MCF 10A (cell line): ENCODE results near the gene ACOXL. TPM values are rescaled to one million over a fixed set of nuclear protein-coding genes. Genes with fewer than 3 reads are reported as not detected.
"Not testable (repeated sequence)": the region's sequence is repeated elsewhere in the genome, so short reads cannot be mapped to it uniquely, and the experiment has no call there.

Experiments used
- BruUV-seq: library from RNA; stranded (reverse); fragments of 400-500 nt; replicated peaks from 2 replicates; lab custom pipeline; 2021; lab: Mats Ljungman, UMichigan
- CTCF ChIA-PET: fragments of 300-600 bp; sonication (Branson Sonifier 250); formaldehyde crosslinking; extraction: SDS; loops from one replicate; lab custom pipeline; 2021; ENCODE audit warnings: antibody characterized with exemption, inconsistent platforms; lab: Yijun Ruan, JAX
- POLR2A ChIA-PET: fragments of 300-600, 350-650 bp; sonication (Branson Sonifier 250); formaldehyde crosslinking; extraction: SDS; loops from one replicate; lab custom pipeline; 2020; ENCODE audit warnings: antibody characterized with exemption, inconsistent platforms; lab: Yijun Ruan, JAX
- DNase-seq: peaks from one replicate; pipeline ENCODE4 v3.0.0-alpha.2; 2018; ENCODE audit not compliant: unreplicated experiment
- H3K27ac Mint-ChIP-seq: one replicate; pipeline ENCODE4 v1.8.0; 2022; ENCODE audit warnings: mild to moderate bottlenecking, low read depth, mixed read lengths; ENCODE audit not compliant: unreplicated experiment
- H3K27me3 Mint-ChIP-seq: one replicate; pipeline ENCODE4 v1.8.0; 2022; ENCODE audit warnings: mixed read lengths; ENCODE audit not compliant: insufficient read depth, unreplicated experiment
- H3K36me3 Mint-ChIP-seq: one replicate; pipeline ENCODE4 v1.8.0; 2022; ENCODE audit warnings: mild to moderate bottlenecking, moderate library complexity, mixed read lengths; ENCODE audit not compliant: insufficient read depth, unreplicated experiment
- H3K4me1 Mint-ChIP-seq: one replicate; pipeline ENCODE4 v1.8.0; 2022; ENCODE audit warnings: mixed read lengths; ENCODE audit not compliant: insufficient read depth, unreplicated experiment
- H3K4me3 Mint-ChIP-seq: one replicate; pipeline ENCODE4 v1.8.0; 2022; ENCODE audit warnings: mild to moderate bottlenecking, moderate library complexity, mixed read lengths; ENCODE audit not compliant: unreplicated experiment
- H3K9me3 Mint-ChIP-seq: one replicate; pipeline ENCODE4 v1.8.0; 2022; ENCODE audit warnings: mixed read lengths; ENCODE audit not compliant: unreplicated experiment
- intact Hi-C: fragments of 100-400 bp; cut with micrococcal nuclease; formaldehyde crosslinking; loops from 2 replicates; pipeline ENCODE4 v1.14.1; 2022
- total RNA-seq: library from RNA; stranded (reverse); gene quantifications from 2 replicates; pipeline ENCODE4 v1.2.3, GENCODE V29; 2022
- TF ChIP-seq, protein P1 (sequence below): fragments of 200-600 bp; IDR thresholded peaks from one replicate; pipeline ENCODE4 v1.8.0; 2022; ENCODE audit warnings: antibody characterized with exemption, mild to moderate bottlenecking; ENCODE audit not compliant: unreplicated experiment

ACOXL gene
- total RNA-seq, 1 experiment from 2014 or later: not detected

DNA sequence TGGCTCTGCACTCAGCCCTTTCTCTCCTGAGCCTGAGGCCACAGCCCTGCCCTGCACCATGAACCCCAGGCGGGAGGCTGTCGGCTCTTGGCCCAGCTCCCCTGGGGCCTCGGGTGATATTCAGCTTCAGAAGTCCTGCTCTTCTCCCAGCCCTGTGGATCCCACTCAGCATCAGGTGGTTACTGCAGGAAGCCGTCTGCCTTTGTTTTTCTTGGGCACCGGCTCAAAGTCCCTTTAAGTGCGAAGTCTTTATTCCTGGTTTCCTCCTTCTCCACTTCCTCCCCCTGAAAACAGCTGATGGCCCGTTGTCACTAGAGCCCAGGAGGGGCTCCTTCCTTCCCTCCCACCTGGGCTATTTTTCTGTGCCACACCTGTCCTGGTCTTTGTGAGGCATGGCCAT lies 226.8 kb downstream of the ACOXL start:
- H3K27me3 Mint-ChIP-seq: peaks cover 59% of the 10 kb centered on the region
- BruUV-seq: no TSS peak

DNA sequence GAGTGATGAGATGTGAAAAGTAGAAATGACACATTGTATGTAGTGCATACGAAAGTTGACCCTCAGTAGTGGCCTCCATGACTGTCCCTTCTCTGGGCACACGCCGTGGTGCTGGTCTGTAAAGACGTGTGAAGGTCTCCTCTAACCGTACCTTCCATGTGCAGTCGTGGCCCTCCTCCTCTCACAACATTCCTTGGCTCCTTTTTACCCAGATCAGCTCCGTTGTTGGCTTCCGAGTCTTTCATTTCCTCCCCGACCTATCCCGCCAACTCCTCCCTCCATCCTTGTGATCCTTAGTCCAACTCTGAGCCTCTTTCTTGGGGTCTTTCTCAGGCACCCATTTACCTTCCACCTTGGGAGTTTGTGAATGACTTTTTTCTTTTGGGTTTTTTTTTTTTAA lies 227.9 kb downstream of the ACOXL start:
- H3K4me3 Mint-ChIP-seq: no peak overlapping the region
- intact Hi-C loops: no loop called here
- H3K9me3 Mint-ChIP-seq: no peaks in the 10 kb centered on the region
- ChIA-PET CTCF (no interaction called here), POLR2A (no interaction called here)
- peaks cover 48% of the 10 kb centered on the region for H3K27me3 Mint-ChIP-seq
- no peak for DNase-seq
- TF ChIP-seq, protein P1, sequence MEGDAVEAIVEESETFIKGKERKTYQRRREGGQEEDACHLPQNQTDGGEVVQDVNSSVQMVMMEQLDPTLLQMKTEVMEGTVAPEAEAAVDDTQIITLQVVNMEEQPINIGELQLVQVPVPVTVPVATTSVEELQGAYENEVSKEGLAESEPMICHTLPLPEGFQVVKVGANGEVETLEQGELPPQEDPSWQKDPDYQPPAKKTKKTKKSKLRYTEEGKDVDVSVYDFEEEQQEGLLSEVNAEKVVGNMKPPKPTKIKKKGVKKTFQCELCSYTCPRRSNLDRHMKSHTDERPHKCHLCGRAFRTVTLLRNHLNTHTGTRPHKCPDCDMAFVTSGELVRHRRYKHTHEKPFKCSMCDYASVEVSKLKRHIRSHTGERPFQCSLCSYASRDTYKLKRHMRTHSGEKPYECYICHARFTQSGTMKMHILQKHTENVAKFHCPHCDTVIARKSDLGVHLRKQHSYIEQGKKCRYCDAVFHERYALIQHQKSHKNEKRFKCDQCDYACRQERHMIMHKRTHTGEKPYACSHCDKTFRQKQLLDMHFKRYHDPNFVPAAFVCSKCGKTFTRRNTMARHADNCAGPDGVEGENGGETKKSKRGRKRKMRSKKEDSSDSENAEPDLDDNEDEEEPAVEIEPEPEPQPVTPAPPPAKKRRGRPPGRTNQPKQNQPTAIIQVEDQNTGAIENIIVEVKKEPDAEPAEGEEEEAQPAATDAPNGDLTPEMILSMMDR: no peak
- no peaks in the 10 kb centered on the region for H3K4me1 Mint-ChIP-seq
- H3K36me3 Mint-ChIP-seq: no peaks in the 10 kb centered on the region
- BruUV-seq: no TSS peak
- no peak overlapping the region for H3K27ac Mint-ChIP-seq

More for the DNA sequence above, 226.8 kb downstream of the ACOXL start:
- H3K9me3 Mint-ChIP-seq: no peaks in the 10 kb centered on the region
- ChIA-PET CTCF (no interaction called here), POLR2A (no interaction called here)
- H3K27ac Mint-ChIP-seq: no peak overlapping the region
- no peak for DNase-seq
- intact Hi-C loops: no loop called here
- H3K36me3 Mint-ChIP-seq: no peaks in the 10 kb centered on the region
- TF ChIP-seq, protein P1: no peak
- no peaks in the 10 kb centered on the region for H3K4me1 Mint-ChIP-seq
- no peak overlapping the region for H3K4me3 Mint-ChIP-seq

DNA sequence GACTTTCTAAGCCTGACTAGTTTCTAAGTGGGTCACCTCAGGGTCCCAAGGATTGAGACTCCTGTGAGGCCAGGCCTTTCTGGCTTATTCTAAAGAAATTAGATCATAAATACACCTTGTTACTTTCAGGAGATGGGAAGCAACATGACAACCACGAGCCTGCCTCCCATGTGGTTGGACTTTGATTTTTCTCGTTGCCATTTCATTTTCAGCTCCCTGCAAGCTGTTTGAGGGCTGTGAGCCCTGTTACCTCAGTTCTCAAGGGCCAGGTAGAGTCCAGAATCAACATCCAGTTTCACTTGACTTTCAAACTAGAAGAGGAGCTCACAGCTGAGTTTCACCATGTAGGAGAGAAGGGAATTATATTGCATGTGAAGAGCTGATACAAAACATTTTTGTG lies 228.6 kb downstream of the ACOXL start:
- DNase-seq: no peak
- Mint-ChIP-seq H3K4me3 (no peak overlapping the region), H3K36me3 (no peaks in the 10 kb centered on the region), H3K27ac (no peak overlapping the region), H3K4me1 (no peaks in the 10 kb centered on the region), H3K27me3 (peaks cover 42% of the 10 kb centered on the region), H3K9me3 (no peaks in the 10 kb centered on the region)
- no TSS peak for BruUV-seq
- intact Hi-C loops: no loop called here
- TF ChIP-seq, protein P1: no peak
- ChIA-PET CTCF (no interaction called here), POLR2A (no interaction called here)

DNA sequence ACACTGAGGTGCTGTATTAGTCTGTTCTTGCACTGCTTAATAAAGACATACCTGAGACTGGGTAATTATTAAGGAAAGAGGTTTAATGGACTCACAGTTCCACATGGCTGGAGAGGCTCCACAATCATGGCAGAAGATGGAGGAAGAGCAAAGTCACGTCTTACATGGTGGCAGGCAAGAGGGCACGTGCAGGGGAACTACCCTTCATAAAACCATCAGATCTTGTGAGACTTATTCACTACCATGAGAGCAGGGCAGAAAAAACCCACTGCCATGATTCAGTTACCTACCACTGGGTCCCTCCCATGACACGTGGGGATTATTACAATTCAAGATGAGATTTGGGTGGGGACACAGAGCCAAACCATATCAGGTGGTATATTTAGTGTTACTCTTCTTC lies 229.3 kb downstream of the ACOXL start:
- CTCF ChIA-PET, POLR2A ChIA-PET, H3K4me1 Mint-ChIP-seq, H3K4me3 Mint-ChIP-seq, DNase-seq, H3K9me3 Mint-ChIP-seq, intact Hi-C loops, H3K36me3 Mint-ChIP-seq, BruUV-seq, H3K27ac Mint-ChIP-seq: not testable (repeated sequence)
- peaks cover 41% of the 10 kb centered on the region for H3K27me3 Mint-ChIP-seq

DNA sequence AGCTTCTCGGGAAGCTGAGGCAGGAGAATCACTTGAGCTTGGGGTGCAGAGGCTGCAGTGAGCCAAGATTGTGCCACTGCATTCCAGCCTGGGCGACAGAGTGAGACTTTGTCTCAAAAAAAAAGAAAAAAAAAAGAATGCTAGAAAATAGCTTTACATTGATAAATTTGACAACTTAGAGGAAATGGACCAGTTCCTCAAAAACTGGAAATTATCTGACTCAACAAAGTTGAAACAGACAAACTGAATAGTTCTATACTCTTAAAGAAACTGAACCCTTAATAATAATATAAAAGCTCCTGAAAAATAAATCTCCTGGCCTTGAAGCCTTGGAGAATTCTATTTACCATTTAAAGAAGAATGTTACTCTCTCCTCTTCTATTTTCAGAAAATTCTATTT lies 237.3 kb downstream of the ACOXL start:
- no peak overlapping the region for H3K27ac Mint-ChIP-seq

More for the DNA sequence above, 237.3 kb downstream of the ACOXL start:
- peaks cover 11% of the 10 kb centered on the region for H3K9me3 Mint-ChIP-seq
- CTCF ChIA-PET: interaction anchor here (0.7 kb wide), 1 partner anchor 202 kb away, joined by 4 read pairs; no protein-coding TSS in a partner anchor
- H3K4me3 Mint-ChIP-seq: no peak overlapping the region
- no peak for DNase-seq
- POLR2A ChIA-PET: interaction anchor here (0.6 kb wide), 1 partner anchor 25 kb away, joined by 4 read pairs; no protein-coding TSS in a partner anchor
- intact Hi-C loops: no loop called here
- TF ChIP-seq, protein P1: no peak
- H3K4me1 Mint-ChIP-seq: no peaks in the 10 kb centered on the region
- H3K27me3 Mint-ChIP-seq: peaks cover 22% of the 10 kb centered on the region
- BruUV-seq: no TSS peak
- H3K36me3 Mint-ChIP-seq: no peaks in the 10 kb centered on the region
